ENCODE data around the gene ST6GAL1. TPM values are rescaled to one million over a fixed set of nuclear protein-coding genes. Genes with fewer than 3 reads are reported as not detected.

ST6GAL1 gene
- total RNA-seq, 1 donor from 2014 or later, result 15.8 TPM

GRCh38 chr3:186942168-186942567 lies 11.8 kb downstream of the ST6GAL1 start:
- TF ChIP-seq EZH2 (IDR thresholded peaks at IDR 0.05; ENCODE audit: insufficient read depth, low read length) (no peak), CTCF (IDR thresholded peaks at IDR 0.05; ENCODE audit: insufficient read depth, low read depth, low read length) (no peak)
- Histone ChIP-seq H3K4me1 (ENCODE audit: insufficient read depth, low read length) (no peaks in the 10 kb centered on the region), H3K79me2 (ENCODE audit: insufficient read depth, low read length) (no peaks in the 10 kb centered on the region), H3K9ac (ENCODE audit: low read length) (no peak overlapping the region), H3K9me3 (ENCODE audit: insufficient read depth, low read depth, low read length) (no peaks in the 10 kb centered on the region), H3K4me2 (ENCODE audit: low read length) (no peak overlapping the region), H3K27me3 (ENCODE audit: insufficient read depth, low read length) (no peaks in the 10 kb centered on the region), H3K4me3 (ENCODE audit: insufficient read depth, low read depth, low read length) (no peak overlapping the region), H2AFZ (ENCODE audit: low read depth, low read length) (no peak overlapping the region), H3K36me3 (ENCODE audit: insufficient read depth, low read length) (no peaks in the 10 kb centered on the region), H4K20me1 (ENCODE audit: insufficient read depth, low read length) (no peaks in the 10 kb centered on the region), H3K27ac (ENCODE audit: low read depth, low read length) (no peak overlapping the region)
- Mint-ChIP-seq H3K9me3 (ENCODE audit: unreplicated experiment) (peaks cover 3% of the 10 kb centered on the region), H3K36me3 (ENCODE audit: low read depth, unreplicated experiment) (peaks cover 5% of the 10 kb centered on the region), H3K27me3 (ENCODE audit: low read depth, unreplicated experiment) (no peaks in the 10 kb centered on the region), H3K4me3 (ENCODE audit: unreplicated experiment) (no peak overlapping the region), H3K27ac (ENCODE audit: unreplicated experiment) (no peak overlapping the region), H3K4me1 (ENCODE audit: low read depth, unreplicated experiment) (peaks cover 9% of the 10 kb centered on the region)
- FAIRE-seq (no peak), DNase-seq (ENCODE audit: low read depth) (no peak)

DNA sequence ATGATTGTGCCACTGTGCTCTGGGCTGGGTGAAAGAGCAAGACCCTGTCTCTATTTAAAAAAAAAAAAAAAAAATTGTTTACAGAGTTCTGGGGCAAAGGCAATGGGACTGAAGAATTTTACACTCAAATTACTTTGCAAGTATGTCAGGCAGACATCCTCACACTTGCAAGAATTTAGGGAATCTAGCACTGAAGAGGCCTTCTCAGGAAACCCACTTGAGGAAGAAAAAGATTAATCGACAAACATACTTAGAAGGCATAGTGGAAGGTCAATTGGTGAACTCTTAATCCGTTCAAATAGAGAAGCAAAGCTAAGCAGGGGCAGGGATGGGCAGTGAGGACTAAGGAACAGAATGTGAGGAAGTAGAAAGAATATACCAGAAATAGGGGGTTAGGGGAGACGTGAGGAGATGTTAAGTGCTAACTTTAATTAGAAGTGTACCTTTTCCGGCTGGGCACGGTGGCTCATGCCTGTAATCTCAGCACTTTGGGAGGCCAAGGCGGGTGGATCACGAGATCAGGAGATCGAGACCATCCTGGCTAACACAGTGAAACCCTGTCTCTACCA lies 15.0 kb downstream of the ST6GAL1 start:
- no peak overlapping the region for H3K4me3 Mint-ChIP-seq (ENCODE audit: unreplicated experiment)
- no peaks in the 10 kb centered on the region for H3K27me3 ChIP-seq (ENCODE audit: insufficient read depth, low read length)
- no peak overlapping the region for H3K27ac Mint-ChIP-seq (ENCODE audit: unreplicated experiment)
- H3K27ac ChIP-seq (ENCODE audit: low read depth, low read length), result no peak overlapping the region
- H3K36me3 ChIP-seq (ENCODE audit: insufficient read depth, low read length), result no peaks in the 10 kb centered on the region
- no peak for TF ChIP-seq EZH2 (IDR thresholded peaks at IDR 0.05; ENCODE audit: insufficient read depth, low read length)
- no peak for TF ChIP-seq CTCF (IDR thresholded peaks at IDR 0.05; ENCODE audit: insufficient read depth, low read depth, low read length)
- no peaks in the 10 kb centered on the region for H3K4me1 ChIP-seq (ENCODE audit: insufficient read depth, low read length)
- no peak overlapping the region for H2AFZ ChIP-seq (ENCODE audit: low read depth, low read length)
- H3K36me3 Mint-ChIP-seq (ENCODE audit: low read depth, unreplicated experiment), result peaks cover 3% of the 10 kb centered on the region
- no peak overlapping the region for H3K4me3 ChIP-seq (ENCODE audit: insufficient read depth, low read depth, low read length)
- H4K20me1 ChIP-seq (ENCODE audit: insufficient read depth, low read length), result no peaks in the 10 kb centered on the region
- no peaks in the 10 kb centered on the region for H3K9me3 ChIP-seq (ENCODE audit: insufficient read depth, low read depth, low read length)
- no peak overlapping the region for H3K9ac ChIP-seq (ENCODE audit: low read length)
- no peak for DNase-seq (ENCODE audit: low read depth)
- H3K9me3 Mint-ChIP-seq (ENCODE audit: unreplicated experiment), result peaks cover 3% of the 10 kb centered on the region
- peaks cover 13% of the 10 kb centered on the region for H3K4me1 Mint-ChIP-seq (ENCODE audit: low read depth, unreplicated experiment)
- FAIRE-seq, result no peak
- no peaks in the 10 kb centered on the region for H3K27me3 Mint-ChIP-seq (ENCODE audit: low read depth, unreplicated experiment)
- no peaks in the 10 kb centered on the region for H3K79me2 ChIP-seq (ENCODE audit: insufficient read depth, low read length)
- no peak overlapping the region for H3K4me2 ChIP-seq (ENCODE audit: low read length)

- no peaks in the 10 kb centered on the region for H3K27me3 ChIP-seq (ENCODE audit: insufficient read depth, low read length)
- H3K4me1 ChIP-seq (ENCODE audit: insufficient read depth, low read length), result no peaks in the 10 kb centered on the region
- Mint-ChIP-seq H3K9me3 (ENCODE audit: unreplicated experiment) (peaks cover 1% of the 10 kb centered on the region), H3K27me3 (ENCODE audit: low read depth, unreplicated experiment) (no peaks in the 10 kb centered on the region), H3K27ac (ENCODE audit: unreplicated experiment) (no peak overlapping the region), H3K4me1 (ENCODE audit: low read depth, unreplicated experiment) (peaks cover 13% of the 10 kb centered on the region), H3K36me3 (ENCODE audit: low read depth, unreplicated experiment) (peaks cover 7% of the 10 kb centered on the region), H3K4me3 (ENCODE audit: unreplicated experiment) (no peak overlapping the region)
- H3K36me3 ChIP-seq (ENCODE audit: insufficient read depth, low read length), result no peaks in the 10 kb centered on the region
- H4K20me1 ChIP-seq (ENCODE audit: insufficient read depth, low read length), result no peaks in the 10 kb centered on the region
- no peak overlapping the region for H3K9ac ChIP-seq (ENCODE audit: low read length)
- no peak overlapping the region for H3K27ac ChIP-seq (ENCODE audit: low read depth, low read length)
- TF ChIP-seq EZH2 (IDR thresholded peaks at IDR 0.05; ENCODE audit: insufficient read depth, low read length), result no peak
- no peak for TF ChIP-seq CTCF (IDR thresholded peaks at IDR 0.05; ENCODE audit: insufficient read depth, low read depth, low read length)
- FAIRE-seq (no peak), DNase-seq (ENCODE audit: low read depth) (no peak)
- no peak overlapping the region for H2AFZ ChIP-seq (ENCODE audit: low read depth, low read length)
- no peak overlapping the region for H3K4me2 ChIP-seq (ENCODE audit: low read length)
- no peaks in the 10 kb centered on the region for H3K9me3 ChIP-seq (ENCODE audit: insufficient read depth, low read depth, low read length)
- H3K4me3 ChIP-seq (ENCODE audit: insufficient read depth, low read depth, low read length), result no peak overlapping the region
- H3K79me2 ChIP-seq (ENCODE audit: insufficient read depth, low read length), result no peaks in the 10 kb centered on the region
Measured at GRCh38 chr3:186946756-186947375, 16.5 kb downstream of the ST6GAL1 start.

Measured in astrocyte (in vitro differentiated cells and primary cell).